SK-N-SH treated with all-trans-retinoic acid at 6 μM for 48 hours (cell line): ENCODE data around the gene C2orf42.

Experiments used
- ARNTL ChIP-seq: fragments of 450-650 bp; formaldehyde crosslinking; IDR thresholded peaks from 2 replicates; pipeline ENCODE4 v1.5.0; 2020; ENCODE audit warnings: low read depth, mild to moderate bottlenecking, moderate library complexity, borderline replicate concordance
- OSR1 ChIP-seq: fragments of 250-450 bp; sonication (Bioruptor Pico); IDR thresholded peaks from 2 replicates; pipeline ENCODE4 v1.8.0; 2022; ENCODE audit warnings: moderate library complexity, mild to moderate bottlenecking, inconsistent platforms
- POU6F1 ChIP-seq: fragments of 250-450 bp; sonication (Bioruptor Pico); IDR thresholded peaks from 2 replicates; pipeline ENCODE4 v1.8.0; 2021; ENCODE audit warnings: low read depth, mild to moderate bottlenecking, moderate library complexity, borderline replicate concordance
- TF ChIP-seq, protein P1 (sequence below): fragments of 250-450 bp; sonication (Bioruptor Pico); IDR thresholded peaks from 2 replicates; pipeline ENCODE4 v1.5.1; 2020; ENCODE audit warnings: low read depth, mild to moderate bottlenecking, moderate library complexity
- TF ChIP-seq, protein P2 (sequence below): fragments of 250-450 bp; sonication (Bioruptor Pico); IDR thresholded peaks from 2 replicates; pipeline ENCODE4 v1.8.0; 2020; ENCODE audit warnings: mild to moderate bottlenecking, moderate library complexity, borderline replicate concordance
- TF ChIP-seq, protein P3 (sequence below): fragments of 250-450 bp; sonication (Bioruptor Pico); IDR thresholded peaks from 2 replicates; pipeline ENCODE4 v1.5.1; 2021; ENCODE audit warnings: mild to moderate bottlenecking, moderate library complexity

DNA sequence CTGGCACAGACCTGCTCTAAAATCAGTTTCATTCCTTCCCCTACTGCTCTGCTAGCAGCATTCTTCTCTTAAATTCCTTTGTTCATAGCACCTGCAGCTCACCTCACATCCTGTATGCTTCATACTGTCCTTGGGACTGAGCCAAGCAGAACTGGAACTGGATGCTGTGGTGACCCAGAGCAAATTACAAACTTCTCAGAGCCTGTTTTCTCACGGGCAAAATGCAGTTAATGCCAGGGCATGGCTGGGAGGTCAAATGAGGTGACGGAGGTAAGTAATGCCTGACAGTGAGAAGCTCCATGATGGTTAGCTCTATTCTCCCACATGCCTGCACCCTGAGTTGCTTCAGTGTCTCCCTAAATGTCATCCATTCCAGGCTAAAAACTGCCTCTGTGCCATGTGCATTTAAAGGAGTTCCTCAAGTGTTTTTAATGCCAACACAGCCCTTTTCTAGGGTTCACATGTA lies 29.7 kb downstream of the C2orf42 start:
- TF ChIP-seq, protein P1, sequence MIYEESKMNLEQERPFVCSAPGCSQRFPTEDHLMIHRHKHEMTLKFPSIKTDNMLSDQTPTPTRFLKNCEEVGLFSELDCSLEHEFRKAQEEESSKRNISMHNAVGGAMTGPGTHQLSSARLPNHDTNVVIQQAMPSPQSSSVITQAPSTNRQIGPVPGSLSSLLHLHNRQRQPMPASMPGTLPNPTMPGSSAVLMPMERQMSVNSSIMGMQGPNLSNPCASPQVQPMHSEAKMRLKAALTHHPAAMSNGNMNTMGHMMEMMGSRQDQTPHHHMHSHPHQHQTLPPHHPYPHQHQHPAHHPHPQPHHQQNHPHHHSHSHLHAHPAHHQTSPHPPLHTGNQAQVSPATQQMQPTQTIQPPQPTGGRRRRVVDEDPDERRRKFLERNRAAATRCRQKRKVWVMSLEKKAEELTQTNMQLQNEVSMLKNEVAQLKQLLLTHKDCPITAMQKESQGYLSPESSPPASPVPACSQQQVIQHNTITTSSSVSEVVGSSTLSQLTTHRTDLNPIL (CRISPR knock-in tag), result no peak
- TF ChIP-seq ARNTL, result no peak
- TF ChIP-seq POU6F1 (CRISPR knock-in tag), result no peak
- TF ChIP-seq OSR1 (CRISPR knock-in tag), result no peak
- TF ChIP-seq, protein P2, sequence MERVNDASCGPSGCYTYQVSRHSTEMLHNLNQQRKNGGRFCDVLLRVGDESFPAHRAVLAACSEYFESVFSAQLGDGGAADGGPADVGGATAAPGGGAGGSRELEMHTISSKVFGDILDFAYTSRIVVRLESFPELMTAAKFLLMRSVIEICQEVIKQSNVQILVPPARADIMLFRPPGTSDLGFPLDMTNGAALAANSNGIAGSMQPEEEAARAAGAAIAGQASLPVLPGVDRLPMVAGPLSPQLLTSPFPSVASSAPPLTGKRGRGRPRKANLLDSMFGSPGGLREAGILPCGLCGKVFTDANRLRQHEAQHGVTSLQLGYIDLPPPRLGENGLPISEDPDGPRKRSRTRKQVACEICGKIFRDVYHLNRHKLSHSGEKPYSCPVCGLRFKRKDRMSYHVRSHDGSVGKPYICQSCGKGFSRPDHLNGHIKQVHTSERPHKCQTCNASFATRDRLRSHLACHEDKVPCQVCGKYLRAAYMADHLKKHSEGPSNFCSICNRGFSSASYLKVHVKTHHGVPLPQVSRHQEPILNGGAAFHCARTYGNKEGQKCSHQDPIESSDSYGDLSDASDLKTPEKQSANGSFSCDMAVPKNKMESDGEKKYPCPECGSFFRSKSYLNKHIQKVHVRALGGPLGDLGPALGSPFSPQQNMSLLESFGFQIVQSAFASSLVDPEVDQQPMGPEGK (CRISPR knock-in tag), result no peak
- TF ChIP-seq, protein P3, sequence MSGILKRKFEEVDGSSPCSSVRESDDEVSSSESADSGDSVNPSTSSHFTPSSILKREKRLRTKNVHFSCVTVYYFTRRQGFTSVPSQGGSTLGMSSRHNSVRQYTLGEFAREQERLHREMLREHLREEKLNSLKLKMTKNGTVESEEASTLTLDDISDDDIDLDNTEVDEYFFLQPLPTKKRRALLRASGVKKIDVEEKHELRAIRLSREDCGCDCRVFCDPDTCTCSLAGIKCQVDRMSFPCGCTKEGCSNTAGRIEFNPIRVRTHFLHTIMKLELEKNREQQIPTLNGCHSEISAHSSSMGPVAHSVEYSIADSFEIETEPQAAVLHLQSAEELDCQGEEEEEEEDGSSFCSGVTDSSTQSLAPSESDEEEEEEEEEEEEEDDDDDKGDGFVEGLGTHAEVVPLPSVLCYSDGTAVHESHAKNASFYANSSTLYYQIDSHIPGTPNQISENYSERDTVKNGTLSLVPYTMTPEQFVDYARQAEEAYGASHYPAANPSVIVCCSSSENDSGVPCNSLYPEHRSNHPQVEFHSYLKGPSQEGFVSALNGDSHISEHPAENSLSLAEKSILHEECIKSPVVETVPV, result no peak
